GM12864 (cell line): Measurements from ENCODE around the gene FXYD6.

ENCODE experiments used
- DNase-seq: peaks from one replicate; pipeline ENCODE4 v3.0.0-alpha.2; 2011; ENCODE audit warnings: low read depth
- H3K4me3 ChIP-seq: 2 replicates; pipeline ENCODE4 v1.5.1; 2011; ENCODE audit warnings: mild to moderate bottlenecking, low read depth, low read length, control low read depth
- CTCF ChIP-seq: IDR thresholded peaks from 2 replicates; pipeline ENCODE4 v1.5.1; 2011; ENCODE audit warnings: low read depth, mild to moderate bottlenecking, moderate library complexity, low read length, control low read depth, inconsistent platforms; ENCODE audit errors: missing control alignments

Gene FXYD6

GRCh38 chr11:117863383-117863782 is 13.1 kb downstream of the FXYD6 start:
- H3K4me3 ChIP-seq = no peak overlapping the region

DNA sequence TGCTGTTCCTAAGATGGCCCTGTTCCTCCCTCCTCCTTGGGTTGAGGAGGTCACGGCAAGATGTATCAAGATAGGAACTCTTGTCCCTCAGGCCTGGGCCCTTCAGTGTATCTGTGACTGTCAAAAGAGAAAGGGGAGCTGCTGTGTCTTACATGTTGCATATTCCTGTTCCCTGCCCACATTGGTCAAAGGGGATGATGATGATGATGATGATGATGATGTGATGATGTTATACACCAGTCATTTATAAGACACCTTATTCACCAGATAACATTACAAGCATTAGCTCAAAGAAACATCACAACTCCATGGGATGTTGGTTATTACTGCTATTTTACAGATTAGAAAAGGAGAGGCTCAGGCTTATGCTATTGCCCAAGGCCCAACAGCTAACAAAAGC is 13.7 kb downstream of the FXYD6 start:
- H3K4me3 ChIP-seq = no peak overlapping the region
- DNase-seq = no peak
- no peak for TF ChIP-seq CTCF

More at GRCh38 chr11:117863383-117863782, 13.1 kb downstream of the FXYD6 start:
- DNase-seq = no peak
- TF ChIP-seq CTCF = no peak

DNA sequence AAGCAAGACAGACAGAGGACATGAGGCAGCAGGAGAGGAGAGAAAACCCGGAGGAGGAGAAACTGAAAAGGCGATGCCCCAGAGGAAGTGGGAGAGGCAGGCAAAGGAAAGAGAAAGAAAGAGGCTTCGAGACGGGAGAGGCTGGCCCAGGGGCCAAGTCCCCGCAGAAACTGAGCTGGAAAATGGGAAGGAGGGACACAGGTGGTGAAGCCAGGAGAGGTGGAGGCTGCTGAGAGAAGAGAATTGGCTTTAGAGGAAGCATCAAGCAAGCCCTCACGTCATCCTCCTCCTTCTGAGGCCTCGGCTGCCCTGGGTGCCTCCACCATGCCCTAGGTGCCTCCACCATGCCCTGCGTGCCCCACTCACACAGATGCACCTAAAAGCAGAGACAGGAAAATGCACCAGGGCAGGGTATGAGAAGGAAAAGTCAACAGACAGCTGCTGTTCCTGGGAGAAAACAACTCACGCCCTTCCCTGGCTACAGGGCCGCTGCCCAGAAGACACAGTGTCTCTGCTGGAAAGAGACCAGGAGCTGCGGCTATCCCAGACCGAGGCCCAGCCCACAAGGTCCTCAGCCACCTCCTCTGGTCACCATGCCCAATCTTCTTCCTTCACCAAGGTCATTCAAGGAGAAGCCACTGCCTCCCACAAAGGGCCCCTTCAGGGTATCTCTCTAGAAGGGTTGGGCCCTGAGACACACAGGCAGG is 14.3 kb downstream of the FXYD6 start:
- TF ChIP-seq CTCF = no peak
- H3K4me3 ChIP-seq = no peak overlapping the region
- no peak for DNase-seq

GRCh38 chr11:117861151-117862018 is 15.1 kb downstream of the FXYD6 start:
- no peak for DNase-seq
- no peak overlapping the region for H3K4me3 ChIP-seq
- no peak for TF ChIP-seq CTCF

GRCh38 chr11:117860139-117860538 is 16.3 kb downstream of the FXYD6 start:
- no peak for TF ChIP-seq CTCF
- no peak overlapping the region for H3K4me3 ChIP-seq
- DNase-seq = no peak

DNA sequence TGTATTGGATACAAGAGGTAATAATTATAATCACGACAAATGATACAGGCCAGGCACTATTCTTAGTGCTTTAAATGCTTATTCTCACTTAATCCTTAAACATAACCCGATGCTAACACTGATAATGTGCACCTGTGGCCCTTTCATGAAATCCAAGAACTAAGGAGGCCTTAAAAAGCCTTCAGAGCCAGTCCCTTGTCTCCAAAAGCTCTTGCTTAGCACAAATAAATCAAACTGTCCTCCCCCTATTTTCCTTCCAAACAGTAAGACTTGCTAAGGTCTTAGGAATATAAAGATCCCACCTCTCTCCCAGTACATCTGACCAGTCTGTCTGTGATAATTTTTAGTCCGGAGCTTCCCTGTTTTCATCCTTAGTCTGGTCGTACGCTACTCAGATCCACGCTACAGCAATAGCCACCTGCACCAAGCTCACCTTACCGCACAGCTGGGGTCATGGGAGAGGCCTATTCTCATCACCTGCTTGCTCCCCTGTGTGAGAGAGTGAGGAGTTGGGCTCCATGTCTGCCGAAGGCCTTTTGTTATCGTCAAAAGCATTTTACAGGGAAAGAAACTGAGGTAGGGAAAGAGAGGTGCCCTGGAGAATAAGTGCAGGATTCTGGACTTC is 16.9 kb downstream of the FXYD6 start:
- H3K4me3 ChIP-seq = no peak overlapping the region
- TF ChIP-seq CTCF = no peak
- DNase-seq = no peak
